HEK293 (cell line): ENCODE data around the gene EN2.

Experiments
- CTCF ChIP-seq: fragments of 450-650 bp; formaldehyde crosslinking; IDR thresholded peaks from 2 replicates; pipeline ENCODE4 v1.5.1; 2016; ENCODE audit warnings: missing biosample characterization, missing genetic modification characterization
- PBX3 ChIP-seq: sonication (generic); formaldehyde crosslinking; IDR thresholded peaks from 2 replicates; pipeline ENCODE4 v1.8.1; 2022; ENCODE audit warnings: mild to moderate bottlenecking, moderate library complexity, missing genetic modification reagents
- REST ChIP-seq: fragments of 450-650 bp; formaldehyde crosslinking; IDR thresholded peaks from 2 replicates; pipeline ENCODE4 v1.5.1; 2016; ENCODE audit warnings: missing biosample characterization, missing genetic modification characterization
- YY1 ChIP-seq: fragments of 450-650 bp; formaldehyde crosslinking; IDR thresholded peaks from 2 replicates; pipeline ENCODE4 v1.5.1; 2018; ENCODE audit warnings: missing biosample characterization, missing genetic modification characterization
- ZNF426 ChIP-seq: fragments of 450-650 bp; formaldehyde crosslinking; IDR thresholded peaks from 2 replicates; pipeline ENCODE4 v1.5.1; 2017; ENCODE audit warnings: missing biosample characterization, missing genetic modification characterization, mild to moderate bottlenecking, inconsistent platforms, moderate library complexity
- ZNF449 ChIP-seq: fragments of 450-650 bp; formaldehyde crosslinking; IDR thresholded peaks from 2 replicates; pipeline ENCODE4 v1.5.1; 2017; ENCODE audit warnings: missing biosample characterization, mild to moderate bottlenecking, missing genetic modification characterization, moderate library complexity
- ZNF518A ChIP-seq: fragments of 450-650 bp; formaldehyde crosslinking; conservative IDR thresholded peaks from 2 replicates; pipeline ENCODE4 v1.5.1; 2016; ENCODE audit warnings: low read depth, missing biosample characterization, missing genetic modification characterization
- ZNF677 ChIP-seq: fragments of 450-650 bp; IDR thresholded peaks from 2 replicates; pipeline ENCODE4 v1.5.0; 2018; ENCODE audit warnings: missing biosample characterization, mild to moderate bottlenecking, missing genetic modification characterization, moderate library complexity

GRCh38 chr7:155425011-155425340, 33.0 kb upstream of the EN2 start:
- TF ChIP-seq REST (no peak), CTCF (tag by site-specific recombination) (no peak), ZNF518A (tag by site-specific recombination) (no peak), ZNF677 (tag by site-specific recombination) (no peak), YY1 (no peak), ZNF426 (no peak), PBX3 (CRISPR knock-in tag) (no peak), ZNF449 (no peak)
